Measurements from ENCODE around the gene UBE2G1.
"Not testable (repeated sequence)": the region's sequence is repeated elsewhere in the genome, so short reads cannot be mapped to it uniquely, and the experiment has no call there.

UBE2G1 gene

DNA sequence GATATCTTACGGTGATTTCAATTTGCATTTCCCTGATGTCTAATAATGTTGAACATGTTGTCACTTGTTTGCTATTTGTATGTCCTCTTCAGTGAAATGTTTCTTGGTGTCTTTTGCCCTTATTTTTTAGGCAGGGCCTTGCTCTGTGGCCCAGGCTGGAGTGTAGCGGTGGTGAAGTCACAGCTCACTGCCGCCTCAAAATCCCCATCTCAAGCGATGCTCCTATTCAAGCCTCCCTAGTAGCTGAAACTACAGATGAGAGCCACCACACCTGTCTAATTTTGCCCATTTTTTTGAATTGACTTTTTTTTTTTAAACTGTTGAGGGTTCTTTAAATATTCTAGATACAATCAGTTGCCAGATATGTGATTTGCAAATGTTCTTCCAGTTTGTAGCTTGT lies 8.3 kb downstream of the UBE2G1 start:
- no peak for DNase-seq (ENCODE audit: extremely low read depth, low read depth)
- TF ChIP-seq, protein P1, sequence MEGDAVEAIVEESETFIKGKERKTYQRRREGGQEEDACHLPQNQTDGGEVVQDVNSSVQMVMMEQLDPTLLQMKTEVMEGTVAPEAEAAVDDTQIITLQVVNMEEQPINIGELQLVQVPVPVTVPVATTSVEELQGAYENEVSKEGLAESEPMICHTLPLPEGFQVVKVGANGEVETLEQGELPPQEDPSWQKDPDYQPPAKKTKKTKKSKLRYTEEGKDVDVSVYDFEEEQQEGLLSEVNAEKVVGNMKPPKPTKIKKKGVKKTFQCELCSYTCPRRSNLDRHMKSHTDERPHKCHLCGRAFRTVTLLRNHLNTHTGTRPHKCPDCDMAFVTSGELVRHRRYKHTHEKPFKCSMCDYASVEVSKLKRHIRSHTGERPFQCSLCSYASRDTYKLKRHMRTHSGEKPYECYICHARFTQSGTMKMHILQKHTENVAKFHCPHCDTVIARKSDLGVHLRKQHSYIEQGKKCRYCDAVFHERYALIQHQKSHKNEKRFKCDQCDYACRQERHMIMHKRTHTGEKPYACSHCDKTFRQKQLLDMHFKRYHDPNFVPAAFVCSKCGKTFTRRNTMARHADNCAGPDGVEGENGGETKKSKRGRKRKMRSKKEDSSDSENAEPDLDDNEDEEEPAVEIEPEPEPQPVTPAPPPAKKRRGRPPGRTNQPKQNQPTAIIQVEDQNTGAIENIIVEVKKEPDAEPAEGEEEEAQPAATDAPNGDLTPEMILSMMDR (IDR thresholded peaks at IDR 0.05; ENCODE audit: low read depth, low read length), result no peak

DNA sequence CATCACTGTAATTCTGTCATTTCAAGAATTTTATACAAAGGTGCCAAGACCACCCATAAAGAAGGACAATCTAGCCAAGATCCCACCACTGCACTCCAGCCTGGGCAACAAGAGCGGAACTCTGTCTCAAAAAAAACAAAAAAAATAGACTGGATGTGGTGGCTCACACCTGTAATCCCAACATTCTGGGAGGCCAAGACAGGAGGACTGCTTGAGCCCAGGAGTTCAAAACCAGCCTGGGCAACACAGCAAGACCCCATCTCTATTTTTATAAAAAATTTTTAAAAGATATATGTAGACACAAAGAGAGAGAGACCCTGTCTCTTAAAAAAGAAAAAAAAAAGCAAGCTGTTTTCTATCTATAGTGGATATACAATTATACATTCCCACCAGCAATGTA lies 8.8 kb downstream of the UBE2G1 start:
- TF ChIP-seq, protein P1 (IDR thresholded peaks at IDR 0.05; ENCODE audit: low read depth, low read length), result no peak
- no peak for DNase-seq (ENCODE audit: extremely low read depth, low read depth)

DNA sequence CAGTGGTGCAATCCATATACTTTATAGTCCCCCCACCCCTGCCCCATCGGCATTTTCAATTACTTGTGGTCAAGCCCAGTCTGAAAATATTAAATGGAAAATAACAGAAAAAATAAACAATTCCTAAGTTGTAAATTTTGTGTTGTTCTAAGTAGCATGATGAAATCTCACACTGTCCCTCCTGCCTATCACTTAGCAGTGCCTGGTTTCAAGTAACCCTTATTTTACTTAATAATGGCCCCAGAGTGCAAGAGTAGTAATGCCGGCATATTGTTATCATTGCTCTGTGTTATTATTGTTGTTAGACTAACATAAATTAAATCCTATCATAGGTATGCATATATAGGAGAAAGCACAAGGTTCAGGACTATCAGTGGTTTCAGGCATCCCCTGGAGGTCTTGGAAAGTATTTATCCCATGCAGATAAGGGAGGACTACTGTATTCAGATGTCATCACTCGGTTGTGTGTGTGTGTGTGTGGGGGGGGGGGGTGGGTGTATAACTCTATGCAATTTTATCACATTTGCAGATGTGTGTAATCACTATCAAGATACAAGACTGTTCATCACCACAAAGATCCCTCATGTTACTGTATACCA lies 9.3 kb downstream of the UBE2G1 start:
- TF ChIP-seq, protein P1 (IDR thresholded peaks at IDR 0.05; ENCODE audit: low read depth, low read length), result no peak
- no peak for DNase-seq (ENCODE audit: extremely low read depth, low read depth)

DNA sequence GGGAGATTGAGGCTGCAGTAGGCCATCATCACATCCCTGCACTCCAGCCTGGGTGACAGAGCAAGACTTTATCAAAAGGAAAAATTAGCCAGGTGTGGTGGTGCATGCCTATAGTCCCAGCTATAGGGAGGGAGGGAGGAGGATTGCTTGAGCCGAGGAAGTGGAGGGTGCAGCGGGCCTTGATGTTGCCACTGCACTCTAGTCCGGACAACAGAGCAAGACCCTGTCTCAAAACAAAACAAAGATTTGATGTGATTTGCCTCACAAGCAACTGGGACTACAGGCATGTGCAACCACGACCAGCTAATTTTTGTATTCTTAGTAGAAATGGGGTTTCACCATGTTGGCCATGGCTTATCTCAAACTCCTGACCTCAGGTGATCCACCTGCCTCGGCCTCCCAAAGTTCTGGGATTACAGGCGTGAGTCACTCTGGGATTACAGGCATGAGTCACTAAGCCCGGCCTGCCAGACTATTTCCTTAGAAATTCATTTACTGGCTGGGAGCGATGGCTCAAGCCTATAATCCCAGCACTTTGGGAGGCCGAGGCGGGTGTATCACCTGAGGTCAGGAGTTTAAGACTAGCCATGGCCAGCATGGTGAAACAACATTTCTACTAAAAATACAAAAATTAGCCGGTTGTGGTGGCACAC lies 11.5 kb downstream of the UBE2G1 start:
- TF ChIP-seq, protein P1 (IDR thresholded peaks at IDR 0.05; ENCODE audit: low read depth, low read length), result no peak
- no peak for DNase-seq (ENCODE audit: extremely low read depth, low read depth)

DNA sequence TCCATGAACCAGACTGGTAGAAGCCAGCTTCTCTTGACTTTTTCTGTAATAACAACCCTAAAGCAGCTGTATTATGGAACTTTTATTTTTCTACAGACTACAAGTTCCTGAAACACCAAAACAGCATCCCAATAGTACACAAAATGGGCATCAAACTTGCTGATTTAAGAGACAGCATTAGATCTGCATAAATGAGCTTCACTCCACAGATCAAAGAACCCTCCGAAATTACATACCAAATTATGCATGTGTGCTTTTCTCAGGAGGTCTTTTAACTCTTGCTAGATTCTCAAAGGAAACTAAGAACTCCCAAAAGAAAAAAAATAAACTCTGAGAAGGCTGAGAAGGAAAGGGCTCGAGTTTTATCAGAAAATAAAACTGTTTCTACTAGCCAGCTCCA lies 12.3 kb downstream of the UBE2G1 start:
- no peak for DNase-seq (ENCODE audit: extremely low read depth, low read depth)
- TF ChIP-seq, protein P1 (IDR thresholded peaks at IDR 0.05; ENCODE audit: low read depth, low read length), result no peak

DNA sequence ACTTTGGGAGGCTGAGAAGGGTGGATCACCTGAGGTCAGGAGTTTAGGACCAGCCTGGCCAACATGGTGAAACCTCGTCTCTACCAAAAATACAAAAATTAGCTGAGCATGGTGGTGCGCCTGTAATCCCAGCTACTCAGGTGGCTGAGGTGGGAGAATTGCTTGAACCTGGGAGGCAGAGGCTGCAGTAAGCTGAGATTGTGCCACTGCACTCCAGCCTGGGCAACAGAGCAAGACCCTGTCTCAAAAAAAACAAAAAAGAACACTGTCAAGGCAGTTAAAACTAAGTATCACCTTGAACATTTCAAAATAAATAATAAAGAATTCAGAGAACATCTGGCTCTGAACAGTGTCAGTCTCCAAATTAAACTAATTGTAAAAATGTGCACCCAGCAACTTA lies 16.3 kb downstream of the UBE2G1 start:
- DNase-seq (ENCODE audit: extremely low read depth, low read depth), result not testable (repeated sequence)

DNA sequence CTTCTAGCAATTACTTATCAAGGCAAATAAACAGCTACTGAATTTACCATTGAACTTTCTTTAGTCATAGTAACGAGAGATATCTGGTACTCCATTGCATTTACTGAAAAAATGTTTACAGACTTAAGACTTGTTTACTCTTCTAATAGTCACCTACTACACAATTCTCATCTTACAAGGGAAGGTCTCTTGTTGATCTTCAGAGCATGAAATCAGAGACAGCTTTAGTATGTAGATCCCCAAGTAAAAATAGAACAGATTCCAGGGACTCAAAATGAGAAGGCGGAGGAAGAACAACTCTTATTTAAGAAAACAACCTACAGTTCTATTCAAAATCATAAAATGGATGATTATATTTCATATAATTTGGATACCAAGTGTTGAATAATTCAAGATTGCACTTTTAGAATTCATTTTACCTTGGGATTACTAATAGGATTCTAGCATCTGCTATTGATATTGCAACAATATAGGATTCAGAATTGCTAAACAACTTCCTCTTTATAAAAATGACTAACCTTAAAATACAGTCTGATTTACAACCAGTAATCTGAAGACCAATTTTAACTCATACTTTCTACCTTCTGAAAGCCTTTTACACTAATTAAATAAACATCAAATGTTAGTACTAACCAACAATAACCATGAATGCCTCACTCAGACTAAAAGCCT lies 20.8 kb downstream of the UBE2G1 start:
- TF ChIP-seq, protein P1 (IDR thresholded peaks at IDR 0.05; ENCODE audit: low read depth, low read length), result no peak
- DNase-seq (ENCODE audit: extremely low read depth, low read depth), result no peak

Data from AG09319 (cell line).